Endothelial cell of umbilical vein (primary cell): ENCODE measurements around the gene NR3C2.

Source experiments
- CTCF ChIP-seq, 2 donors: IDR thresholded peaks; 1 replicate in 1 of 2; 2 replicates in 1 of 2; pipeline ENCODE4 v1.5.1; 2011; ENCODE audit warnings: low read length in 2 of 2, mild to moderate bottlenecking in 2 of 2, moderate library complexity in 2 of 2, control low read depth in 1 of 2, inconsistent platforms in 1 of 2, low read depth in 1 of 2; ENCODE audit not compliant: insufficient read depth in 1 of 2; ENCODE audit errors: extremely low read depth in 1 of 2
- EZH2 ChIP-seq: IDR thresholded peaks from 2 replicates; pipeline ENCODE4 v1.6.1; 2012; ENCODE audit warnings: borderline replicate concordance, low read depth, mild to moderate bottlenecking, moderate library complexity, low read length, inconsistent platforms; ENCODE audit not compliant: severe bottlenecking
- JUN ChIP-seq: IDR thresholded peaks from 2 replicates; pipeline ENCODE4 v1.6.1; 2011; ENCODE audit warnings: borderline replicate concordance, low read depth; ENCODE audit not compliant: insufficient read length, insufficient read depth
- MAX ChIP-seq: IDR thresholded peaks from 2 replicates; pipeline ENCODE4 v1.6.1; 2011; ENCODE audit not compliant: insufficient read depth, insufficient read length
- MYC ChIP-seq: IDR thresholded peaks from one replicate; pipeline ENCODE4 v1.6.1; 2011; ENCODE audit warnings: mild to moderate bottlenecking, low read depth, low read length
- POLR2A ChIP-seq: IDR thresholded peaks from 2 replicates; pipeline ENCODE4 v1.6.1; 2012; ENCODE audit warnings: low read depth, mild to moderate bottlenecking, control low read depth, low read length
- POLR2AphosphoS5 ChIP-seq: IDR thresholded peaks from 2 replicates; pipeline ENCODE4 v1.6.1; 2012; ENCODE audit warnings: low read depth, mild to moderate bottlenecking, control low read depth, low read length, moderate library complexity; ENCODE audit not compliant: insufficient read depth

- no peak for TF ChIP-seq CTCF (IDR thresholded peaks at IDR 0.05; ENCODE audit: extremely low read depth in 1 of 2, insufficient read depth in 1 of 2, low read depth in 1 of 2, low read length in 2 of 2)
- no peak for TF ChIP-seq POLR2A
- no peak for TF ChIP-seq POLR2AphosphoS5
- no peak for TF ChIP-seq EZH2
- TF ChIP-seq MAX = no peak
- TF ChIP-seq JUN = peak; percentile 45
- no peak for TF ChIP-seq MYC
These were observed 88.0 kb downstream of the NR3C2 start for GRCh38 chr4:148354186-148354585.
